Thoracic aorta (tissue), 2 donors: ENCODE results near the gene MESP2. TPM values are rescaled to one million over a fixed set of nuclear protein-coding genes. Genes with fewer than 3 reads are reported as not detected.
"Not testable (repeated sequence)": the region's sequence is repeated elsewhere in the genome, so short reads cannot be mapped to it uniquely, and the experiment has no call there.

Experiments
- ATAC-seq: fragments of 150-250 bp; one replicate; pipeline ENCODE4 v1.8.0; 2017; ENCODE audit warnings: low read depth; ENCODE audit not compliant: insufficient number of reproducible peaks, low FRiP score
- DNase-seq: peaks from one replicate; pipeline ENCODE4 v3.0.0-alpha.2; 2020; ENCODE audit warnings: low spot score
- H3K27ac ChIP-seq, 2 donors: fragments of 200-600 bp; sonication (generic); 1 replicate in 1 of 2; 2 replicates in 1 of 2; pipeline ENCODE4 v1.5.1; 2016; ENCODE audit warnings: mild to moderate bottlenecking in 2 of 2, moderate library complexity in 2 of 2
- H3K27me3 ChIP-seq: fragments of 200-600 bp; sonication (generic); replicated peaks from 2 replicates; pipeline ENCODE4 v1.6.0; 2016; ENCODE audit warnings: mild to moderate bottlenecking; ENCODE audit not compliant: insufficient read depth
- H3K36me3 ChIP-seq: fragments of 200-600 bp; sonication (generic); one replicate; pipeline ENCODE4 v1.5.1; 2016
- H3K4me1 ChIP-seq, 2 donors: fragments of 200-600 bp; sonication (generic); 1 replicate in 1 of 2; 2 replicates in 1 of 2; pipeline versions ENCODE4 v1.5.1 to v1.6.0; 2016; ENCODE audit warnings: low read depth in 2 of 2, mild to moderate bottlenecking in 1 of 2; ENCODE audit not compliant: control insufficient read depth in 1 of 2
- H3K4me3 ChIP-seq: fragments of 200-600 bp; sonication (generic); 2 replicates; pipeline ENCODE4 v1.5.1; 2016; ENCODE audit warnings: mild to moderate bottlenecking
- H3K9me3 ChIP-seq: fragments of 200-600 bp; sonication (generic); 2 replicates; pipeline ENCODE4 v1.5.1; 2016
- CTCF ChIP-seq: fragments of 200-600 bp; sonication (generic); IDR thresholded peaks from one replicate; pipeline ENCODE4 v1.5.1; 2019; ENCODE audit warnings: antibody characterized with exemption
- total RNA-seq, 2 donors: library from RNA; depleted of rRNA; stranded (reverse); fragments of >200 nt; gene quantifications; one replicate each; pipeline versions ENCODE4 v1.1.0 to v1.2.3, GENCODE V29; 2016

MESP2 gene
- total RNA-seq, 2 donors from 2014 or later, result 1.8 TPM; not detected in 1

- no peak for TF ChIP-seq CTCF
- no peaks in the 10 kb centered on the region for H3K36me3 ChIP-seq
Measured at GRCh38 chr15:89787944-89788343, 11.8 kb downstream of the MESP2 start.

GRCh38 chr15:89788585-89788984 is 12.5 kb downstream of the MESP2 start:
- not testable (repeated sequence) for H3K4me1 ChIP-seq, H3K27ac ChIP-seq, ATAC-seq, H3K9me3 ChIP-seq, H3K27me3 ChIP-seq, H3K4me3 ChIP-seq, DNase-seq, H3K36me3 ChIP-seq

More at GRCh38 chr15:89787944-89788343, 11.8 kb downstream of the MESP2 start:
- no peak overlapping the region for H3K4me3 ChIP-seq
- ATAC-seq, result no peak
- H3K27me3 ChIP-seq, result no peaks in the 10 kb centered on the region
- no peaks in the 10 kb centered on the region for H3K4me1 ChIP-seq
- DNase-seq, result no peak
- H3K27ac ChIP-seq, result no peak overlapping the region
- peaks cover 7% of the 10 kb centered on the region for H3K9me3 ChIP-seq

GRCh38 chr15:89790206-89790605 is 14.1 kb downstream of the MESP2 start:
- H3K4me1 ChIP-seq, result no peaks in the 10 kb centered on the region
- H3K36me3 ChIP-seq, result no peaks in the 10 kb centered on the region
- TF ChIP-seq CTCF, result no peak
- no peaks in the 10 kb centered on the region for H3K27me3 ChIP-seq
- DNase-seq (no peak), ATAC-seq (no peak)
- peaks cover 7% of the 10 kb centered on the region for H3K9me3 ChIP-seq
- H3K4me3 ChIP-seq, result no peak overlapping the region
- H3K27ac ChIP-seq, result no peak overlapping the region

- no peak overlapping the region for H3K27ac ChIP-seq
- no peaks in the 10 kb centered on the region for H3K27me3 ChIP-seq
- H3K4me3 ChIP-seq, result no peak overlapping the region
- peaks cover 7% of the 10 kb centered on the region for H3K9me3 ChIP-seq
- DNase-seq, result no peak
- no peaks in the 10 kb centered on the region for H3K36me3 ChIP-seq
- no peaks in the 10 kb centered on the region for H3K4me1 ChIP-seq
- no peak for TF ChIP-seq CTCF
- no peak for ATAC-seq
Measured at GRCh38 chr15:89790661-89791060, 14.5 kb downstream of the MESP2 start.

- Histone ChIP-seq H3K4me1 (no peaks in the 10 kb centered on the region), H3K4me3 (no peak overlapping the region), H3K36me3 (no peaks in the 10 kb centered on the region), H3K9me3 (peaks cover 7% of the 10 kb centered on the region), H3K27me3 (no peaks in the 10 kb centered on the region), H3K27ac (no peak overlapping the region)
- no peak for DNase-seq
- no peak for ATAC-seq
- TF ChIP-seq CTCF, result no peak
Measured at GRCh38 chr15:89792106-89792805, 16.1 kb downstream of the MESP2 start.
